Peyer's patch (tissue), 4 donors: Measurements from ENCODE around the gene PTGFRN. TPM values are rescaled to one million over a fixed set of nuclear protein-coding genes. Genes with fewer than 3 reads are reported as not detected.

Experiments
- DNase-seq, 3 donors: peaks; one replicate each; pipeline ENCODE4 v3.0.0-alpha.2; 2017 to 2019
- H3K27ac ChIP-seq, 4 donors: fragments of 200-600 bp; sonication (generic); one replicate each; pipeline ENCODE4 v1.5.1; 2016 to 2019
- H3K27me3 ChIP-seq, 2 donors: fragments of 200-600 bp; sonication (generic); one replicate each; pipeline ENCODE4 v1.5.1; 2019
- H3K36me3 ChIP-seq, 3 donors: fragments of 200-600 bp; sonication (generic); one replicate each; pipeline ENCODE4 v1.5.1; 2016 to 2019
- H3K4me1 ChIP-seq, 4 donors: fragments of 200-600 bp; sonication (generic); one replicate each; pipeline ENCODE4 v1.5.1; 2016 to 2019
- H3K4me3 ChIP-seq, 4 donors: fragments of 200-600 bp; sonication (generic); 1 replicate in 3 of 4; 2 replicates in 1 of 4; pipeline ENCODE4 v1.5.1; 2016 to 2019; ENCODE audit warnings: mild to moderate bottlenecking in 1 of 4
- H3K9me3 ChIP-seq, 4 donors: fragments of 200-600 bp; sonication (generic); one replicate each; pipeline ENCODE4 v1.5.1; 2016 to 2019; ENCODE audit warnings: mild to moderate bottlenecking in 1 of 4
- CTCF ChIP-seq, 6 experiments: fragments of 450-650 bp in 4 of 6; fragments of 200-600 bp in 2 of 6; sonication (generic) in 1 of 6; IDR thresholded peaks; one replicate each; pipeline ENCODE4 v1.5.1; 2017 to 2019; ENCODE audit warnings: antibody characterized with exemption in 6 of 6, mild to moderate bottlenecking in 3 of 6, moderate library complexity in 1 of 6
- POLR2A ChIP-seq, 2 donors: fragments of 450-650 bp; IDR thresholded peaks; one replicate each; pipeline ENCODE4 v1.5.1; 2017; ENCODE audit warnings: antibody characterized with exemption in 2 of 2, mild to moderate bottlenecking in 2 of 2, moderate library complexity in 2 of 2
- total RNA-seq, 4 donors: library from RNA; depleted of rRNA; stranded (reverse); fragments of >200 nt; gene quantifications; one replicate each; pipeline ENCODE4 v1.1.0, GENCODE V29; 2016

PTGFRN gene
- total RNA-seq, 4 donors from 2014 or later = 20.6 to 66.6 (median 54.3) TPM

GRCh38 chr1:116899529-116899928 is 10.2 kb upstream of the PTGFRN start:
- Histone ChIP-seq H3K4me3 (no peak overlapping the region), H3K27ac (no peak overlapping the region), H3K9me3 (no peaks in the 10 kb centered on the region), H3K4me1 (no peaks in the 10 kb centered on the region), H3K27me3 (no peaks in the 10 kb centered on the region), H3K36me3 (no peaks in the 10 kb centered on the region)
- TF ChIP-seq POLR2A (IDR thresholded peaks at IDR 0.05) = no peak
- no peak for TF ChIP-seq CTCF (IDR thresholded peaks at IDR 0.05)
- DNase-seq = no peak

- Histone ChIP-seq H3K4me1 (no peaks in the 10 kb centered on the region), H3K27me3 (no peaks in the 10 kb centered on the region), H3K9me3 (no peaks in the 10 kb centered on the region), H3K36me3 (no peaks in the 10 kb centered on the region), H3K4me3 (no peak overlapping the region), H3K27ac (no peak overlapping the region)
- no peak for DNase-seq
- TF ChIP-seq POLR2A (IDR thresholded peaks at IDR 0.05) = no peak
- no peak for TF ChIP-seq CTCF (IDR thresholded peaks at IDR 0.05)
Observed at GRCh38 chr1:116900471-116901365, 9.0 kb upstream of the PTGFRN start.

DNA sequence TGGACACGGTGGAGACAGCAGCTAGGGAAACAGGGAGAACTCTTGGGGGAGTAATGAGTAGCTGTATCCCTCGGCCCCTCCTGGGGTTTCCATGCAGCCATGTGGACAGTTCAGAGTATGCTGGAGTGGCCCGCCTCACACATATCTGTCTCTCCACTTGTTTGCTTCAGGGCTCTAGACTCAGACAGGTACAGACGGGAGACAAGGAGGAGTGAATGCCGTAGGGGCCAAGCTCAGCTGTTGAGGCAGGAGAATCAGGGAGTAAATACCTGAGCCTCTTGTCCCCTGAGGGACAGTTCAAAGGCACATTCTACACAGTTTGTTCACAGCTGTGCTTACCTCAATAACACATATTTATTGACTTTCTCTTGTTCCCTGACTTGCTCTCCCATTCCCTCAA is 7.7 kb upstream of the PTGFRN start:
- H3K27me3 ChIP-seq = no peaks in the 10 kb centered on the region
- no peaks in the 10 kb centered on the region for H3K36me3 ChIP-seq
- no peaks in the 10 kb centered on the region for H3K4me1 ChIP-seq
- DNase-seq = no peak
- H3K27ac ChIP-seq = no peak overlapping the region
- no peaks in the 10 kb centered on the region for H3K9me3 ChIP-seq
- no peak overlapping the region for H3K4me3 ChIP-seq
- TF ChIP-seq CTCF (IDR thresholded peaks at IDR 0.05) (no peak), POLR2A (IDR thresholded peaks at IDR 0.05) (no peak)

DNA sequence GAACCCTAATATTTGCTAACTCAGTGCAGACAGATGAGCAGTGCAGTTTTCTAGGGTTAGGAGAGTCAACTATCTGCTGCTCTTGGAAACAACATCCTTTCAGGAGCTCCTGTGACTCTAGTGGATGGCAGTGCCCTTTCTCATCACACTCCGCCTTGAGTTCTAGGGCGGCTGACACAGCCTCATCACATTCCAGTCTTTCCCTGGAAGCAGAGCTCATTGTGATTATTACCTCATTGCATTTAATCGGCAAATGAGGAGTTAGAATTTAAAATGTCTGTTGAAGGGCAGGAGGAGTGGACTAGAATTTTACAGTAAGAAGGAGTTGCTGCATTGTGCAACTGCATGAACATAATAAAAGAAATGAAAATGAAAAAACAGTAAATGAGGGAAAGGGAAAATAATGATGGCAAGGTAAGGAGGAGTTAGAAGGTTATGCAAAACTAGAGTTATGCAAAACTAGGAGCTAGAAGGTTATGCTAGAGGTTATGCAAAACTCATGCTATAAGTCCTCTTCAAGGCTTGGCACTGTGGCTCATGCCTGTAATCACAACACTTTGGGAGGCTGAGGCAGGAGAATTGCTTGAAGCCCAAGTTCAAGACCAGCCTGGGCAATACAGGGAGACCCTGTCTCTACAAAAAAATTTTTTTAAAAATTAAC is 6.9 kb upstream of the PTGFRN start:
- H3K4me1 ChIP-seq = no peaks in the 10 kb centered on the region
- H3K27me3 ChIP-seq = no peaks in the 10 kb centered on the region
- DNase-seq = no peak
- no peaks in the 10 kb centered on the region for H3K9me3 ChIP-seq
- no peaks in the 10 kb centered on the region for H3K36me3 ChIP-seq
- no peak overlapping the region for H3K4me3 ChIP-seq
- no peak overlapping the region for H3K27ac ChIP-seq
- TF ChIP-seq CTCF (IDR thresholded peaks at IDR 0.05) (no peak), POLR2A (IDR thresholded peaks at IDR 0.05) (no peak)

- H3K4me1 ChIP-seq = no peaks in the 10 kb centered on the region
- H3K4me3 ChIP-seq = no peak overlapping the region
- no peak overlapping the region for H3K27ac ChIP-seq
- no peaks in the 10 kb centered on the region for H3K27me3 ChIP-seq
- TF ChIP-seq CTCF (IDR thresholded peaks at IDR 0.05) (no peak), POLR2A (IDR thresholded peaks at IDR 0.05) (no peak)
- no peaks in the 10 kb centered on the region for H3K36me3 ChIP-seq
- H3K9me3 ChIP-seq = no peaks in the 10 kb centered on the region
- no peak for DNase-seq
Observed at GRCh38 chr1:116904791-116905320, 4.9 kb upstream of the PTGFRN start.
